Measurements from ENCODE around the gene PXK. TPM values are rescaled to one million over a fixed set of nuclear protein-coding genes. Genes with fewer than 3 reads are reported as not detected.

PXK gene
- total RNA-seq, 2 donors from 2014 or later, result 9.3 to 11.4 TPM

GRCh38 chr3:58331593-58332152 is 1.0 kb upstream of the PXK start:
- Histone ChIP-seq H3K4me1 (no peaks in the 10 kb centered on the region), H3K9me3 (no peaks in the 10 kb centered on the region), H3K4me3 (no peak overlapping the region), H3K36me3 (no peaks in the 10 kb centered on the region), H3K27me3 (no peaks in the 10 kb centered on the region), H3K9ac (ENCODE audit: low read depth in 2 of 2, low read length in 2 of 2) (no peak overlapping the region), H3K27ac (no peak overlapping the region)
- no peak for DNase-seq
- intact Hi-C loops (cut with DNase I), result loop anchor here (10.0 kb wide), 1 partner anchor 303 kb away; no protein-coding TSS in a partner anchor
- no peak for TF ChIP-seq CTCF (IDR thresholded peaks at IDR 0.05)

GRCh38 chr3:58333206-58334012 is 717 bp downstream of the PXK start:
- intact Hi-C loops (cut with DNase I), result loop anchor here (10.0 kb wide), 1 partner anchor 301 kb away; no protein-coding TSS in a partner anchor
- Histone ChIP-seq H3K4me3 (peak overlapping the region; percentile 76), H3K27ac (peak overlapping the region; percentile 55), H3K4me1 (no peaks in the 10 kb centered on the region), H3K27me3 (no peaks in the 10 kb centered on the region), H3K9ac (ENCODE audit: low read depth in 2 of 2, low read length in 2 of 2) (peak overlapping the region; percentile 76 to 78), H3K9me3 (no peaks in the 10 kb centered on the region), H3K36me3 (no peaks in the 10 kb centered on the region)
- TF ChIP-seq CTCF (IDR thresholded peaks at IDR 0.05), result no peak
- peak; percentile 43 for DNase-seq

- H3K4me1 ChIP-seq, result no peaks in the 10 kb centered on the region
- H3K27me3 ChIP-seq, result no peaks in the 10 kb centered on the region
- intact Hi-C loops (cut with DNase I), result loop anchor here (10.0 kb wide), 1 partner anchor 301 kb away; no protein-coding TSS in a partner anchor
- no peak for DNase-seq
- H3K36me3 ChIP-seq, result no peaks in the 10 kb centered on the region
- H3K4me3 ChIP-seq, result peak overlapping the region; percentile 76
- H3K27ac ChIP-seq, result peak overlapping the region; percentile 55
- H3K9ac ChIP-seq (ENCODE audit: low read depth in 2 of 2, low read length in 2 of 2), result peak overlapping the region in 1 of 2 donors; percentile 78
- no peak for TF ChIP-seq CTCF (IDR thresholded peaks at IDR 0.05)
- no peaks in the 10 kb centered on the region for H3K9me3 ChIP-seq
Observed at GRCh38 chr3:58334013-58334321, 1.3 kb downstream of the PXK start.

DNA sequence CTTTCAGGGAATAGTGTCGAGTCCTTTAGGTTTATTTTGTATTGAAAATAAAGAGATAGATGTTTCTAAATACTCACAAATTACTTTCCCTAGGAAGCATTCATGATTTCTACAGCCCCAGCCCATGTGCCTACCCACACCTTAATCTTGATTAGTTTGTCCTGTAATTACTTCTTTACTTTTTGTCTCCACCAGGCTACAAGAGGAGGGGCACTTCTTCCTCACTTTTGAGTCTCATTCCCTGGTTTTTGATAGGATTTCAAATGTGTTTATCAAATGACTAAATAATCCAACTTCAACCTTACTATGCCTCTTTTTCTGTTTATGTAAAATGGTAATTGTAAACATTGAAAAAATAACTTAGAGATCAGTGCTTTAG is 1.8 kb downstream of the PXK start:
- Histone ChIP-seq H3K4me3 (no peak overlapping the region), H3K36me3 (no peaks in the 10 kb centered on the region), H3K9ac (ENCODE audit: low read depth in 2 of 2, low read length in 2 of 2) (peak overlapping the region in 1 of 2 donors; percentile 78), H3K9me3 (no peaks in the 10 kb centered on the region), H3K27ac (peak overlapping the region; percentile 55), H3K4me1 (no peaks in the 10 kb centered on the region), H3K27me3 (no peaks in the 10 kb centered on the region)
- no peak for TF ChIP-seq CTCF (IDR thresholded peaks at IDR 0.05)
- DNase-seq, result no peak
- intact Hi-C loops (cut with DNase I), result loop anchor here (10.0 kb wide), 1 partner anchor 300 kb away; no protein-coding TSS in a partner anchor

GRCh38 chr3:58335652-58335947 is 2.9 kb downstream of the PXK start:
- intact Hi-C loops (cut with DNase I), result loop anchor here (10.0 kb wide), 1 partner anchor 299 kb away; no protein-coding TSS in a partner anchor
- no peak for TF ChIP-seq CTCF (IDR thresholded peaks at IDR 0.05)
- H3K4me1 ChIP-seq, result no peaks in the 10 kb centered on the region
- no peak overlapping the region for H3K9ac ChIP-seq (ENCODE audit: low read depth in 2 of 2, low read length in 2 of 2)
- DNase-seq, result no peak
- no peaks in the 10 kb centered on the region for H3K27me3 ChIP-seq
- no peaks in the 10 kb centered on the region for H3K36me3 ChIP-seq
- H3K9me3 ChIP-seq, result no peaks in the 10 kb centered on the region
- H3K4me3 ChIP-seq, result no peak overlapping the region
- H3K27ac ChIP-seq, result peak overlapping the region; percentile 57
